Endothelial cell of umbilical vein (primary cell): Measurements from ENCODE around the gene SMR3B.

ENCODE experiments used
- EZH2 ChIP-seq: IDR thresholded peaks from 2 replicates; pipeline ENCODE4 v1.6.1; 2012; ENCODE audit warnings: borderline replicate concordance, low read depth, mild to moderate bottlenecking, moderate library complexity, low read length, inconsistent platforms; ENCODE audit not compliant: severe bottlenecking
- FOS ChIP-seq: IDR thresholded peaks from 2 replicates; pipeline ENCODE4 v1.6.1; 2011; ENCODE audit warnings: mild to moderate bottlenecking, low read length, moderate library complexity, borderline replicate concordance; ENCODE audit not compliant: insufficient read depth
- JUN ChIP-seq: IDR thresholded peaks from 2 replicates; pipeline ENCODE4 v1.6.1; 2011; ENCODE audit warnings: borderline replicate concordance, low read depth; ENCODE audit not compliant: insufficient read length, insufficient read depth
- MYC ChIP-seq: IDR thresholded peaks from one replicate; pipeline ENCODE4 v1.6.1; 2011; ENCODE audit warnings: mild to moderate bottlenecking, low read depth, low read length
- POLR2A ChIP-seq: IDR thresholded peaks from 2 replicates; pipeline ENCODE4 v1.6.1; 2012; ENCODE audit warnings: low read depth, mild to moderate bottlenecking, control low read depth, low read length
- POLR2AphosphoS5 ChIP-seq: IDR thresholded peaks from 2 replicates; pipeline ENCODE4 v1.6.1; 2012; ENCODE audit warnings: low read depth, mild to moderate bottlenecking, control low read depth, low read length, moderate library complexity; ENCODE audit not compliant: insufficient read depth
- TF ChIP-seq, protein P1 (sequence below), 2 donors: IDR thresholded peaks; 1 replicate in 1 of 2; 2 replicates in 1 of 2; pipeline ENCODE4 v1.5.1; 2011; ENCODE audit warnings: low read length in 2 of 2, mild to moderate bottlenecking in 2 of 2, moderate library complexity in 2 of 2, control low read depth in 1 of 2, inconsistent platforms in 1 of 2, low read depth in 1 of 2; ENCODE audit not compliant: insufficient read depth in 1 of 2; ENCODE audit errors: extremely low read depth in 1 of 2
- TF ChIP-seq, protein P2 (sequence below): IDR thresholded peaks from 2 replicates; pipeline ENCODE4 v1.6.1; 2011; ENCODE audit not compliant: insufficient read depth, insufficient read length

DNA sequence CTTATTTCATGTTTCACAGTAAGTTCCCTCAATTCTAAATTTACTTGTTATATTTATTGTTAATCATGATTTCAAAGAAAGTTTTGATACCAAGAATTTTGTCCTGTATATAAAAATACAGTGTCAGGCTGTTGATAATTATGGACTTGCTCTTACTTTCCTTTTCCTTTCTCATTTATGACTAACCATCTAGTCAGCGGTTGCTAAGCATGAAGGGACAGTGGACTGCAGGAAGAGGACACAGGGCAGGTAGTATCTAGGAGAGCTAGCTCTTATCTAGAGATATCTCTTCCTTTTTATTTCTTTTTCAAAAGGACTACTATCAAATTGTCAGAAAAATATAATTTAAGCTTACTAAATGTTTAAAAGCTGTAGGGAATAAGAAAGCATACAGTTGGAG is 16.4 kb downstream of the SMR3B start:
- no peak for TF ChIP-seq POLR2A
- TF ChIP-seq, protein P1, sequence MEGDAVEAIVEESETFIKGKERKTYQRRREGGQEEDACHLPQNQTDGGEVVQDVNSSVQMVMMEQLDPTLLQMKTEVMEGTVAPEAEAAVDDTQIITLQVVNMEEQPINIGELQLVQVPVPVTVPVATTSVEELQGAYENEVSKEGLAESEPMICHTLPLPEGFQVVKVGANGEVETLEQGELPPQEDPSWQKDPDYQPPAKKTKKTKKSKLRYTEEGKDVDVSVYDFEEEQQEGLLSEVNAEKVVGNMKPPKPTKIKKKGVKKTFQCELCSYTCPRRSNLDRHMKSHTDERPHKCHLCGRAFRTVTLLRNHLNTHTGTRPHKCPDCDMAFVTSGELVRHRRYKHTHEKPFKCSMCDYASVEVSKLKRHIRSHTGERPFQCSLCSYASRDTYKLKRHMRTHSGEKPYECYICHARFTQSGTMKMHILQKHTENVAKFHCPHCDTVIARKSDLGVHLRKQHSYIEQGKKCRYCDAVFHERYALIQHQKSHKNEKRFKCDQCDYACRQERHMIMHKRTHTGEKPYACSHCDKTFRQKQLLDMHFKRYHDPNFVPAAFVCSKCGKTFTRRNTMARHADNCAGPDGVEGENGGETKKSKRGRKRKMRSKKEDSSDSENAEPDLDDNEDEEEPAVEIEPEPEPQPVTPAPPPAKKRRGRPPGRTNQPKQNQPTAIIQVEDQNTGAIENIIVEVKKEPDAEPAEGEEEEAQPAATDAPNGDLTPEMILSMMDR (IDR thresholded peaks at IDR 0.05; ENCODE audit: extremely low read depth in 1 of 2, insufficient read depth in 1 of 2, low read depth in 1 of 2, low read length in 2 of 2) = no peak
- TF ChIP-seq, protein P2, sequence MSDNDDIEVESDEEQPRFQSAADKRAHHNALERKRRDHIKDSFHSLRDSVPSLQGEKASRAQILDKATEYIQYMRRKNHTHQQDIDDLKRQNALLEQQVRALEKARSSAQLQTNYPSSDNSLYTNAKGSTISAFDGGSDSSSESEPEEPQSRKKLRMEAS = no peak
- TF ChIP-seq MYC = no peak
- TF ChIP-seq JUN = no peak
- TF ChIP-seq POLR2AphosphoS5 = no peak
- no peak for TF ChIP-seq EZH2
- no peak for TF ChIP-seq FOS
